Liver (tissue), 9 donors: ENCODE data around the gene MMP23B. TPM values are rescaled to one million over a fixed set of nuclear protein-coding genes. Genes with fewer than 3 reads are reported as not detected.

Experiments
- DNase-seq: peaks from one replicate; pipeline ENCODE4 v3.0.0-alpha.2; 2017; ENCODE audit warnings: low spot score
- H3K27ac ChIP-seq, 2 donors: one replicate each; pipeline ENCODE4 v1.7.0; 2013; ENCODE audit warnings: inconsistent platforms in 2 of 2, low read length in 2 of 2, control low read depth in 1 of 2, low read depth in 1 of 2, mild to moderate bottlenecking in 1 of 2
- H3K27me3 ChIP-seq, 4 donors: one replicate each; pipeline versions ENCODE4 v1.6.1 to v1.7.0; 2013; ENCODE audit warnings: low read length in 3 of 4, inconsistent platforms in 1 of 4, mild to moderate bottlenecking in 1 of 4, moderate library complexity in 1 of 4; ENCODE audit not compliant: control insufficient read depth in 4 of 4, insufficient read depth in 4 of 4
- H3K36me3 ChIP-seq, 4 donors: one replicate each; pipeline versions ENCODE4 v1.6.1 to v1.7.0; 2013; ENCODE audit warnings: low read length in 3 of 4, mild to moderate bottlenecking in 3 of 4, low read depth in 1 of 4, moderate library complexity in 1 of 4; ENCODE audit not compliant: control insufficient read depth in 4 of 4, insufficient read depth in 3 of 4
- H3K4me1 ChIP-seq, 4 donors: one replicate each; pipeline versions ENCODE4 v1.6.1 to v1.7.0; 2013; ENCODE audit warnings: low read length in 3 of 4, mild to moderate bottlenecking in 3 of 4, moderate library complexity in 1 of 4; ENCODE audit not compliant: control insufficient read depth in 4 of 4, insufficient read depth in 4 of 4
- H3K4me3 ChIP-seq, 3 donors: one replicate each; pipeline versions ENCODE4 v1.6.1 to v1.7.0; 2013; ENCODE audit warnings: low read length in 3 of 3, control low read depth in 1 of 3, low read depth in 1 of 3, mild to moderate bottlenecking in 1 of 3
- H3K9ac ChIP-seq, 2 donors: one replicate each; pipeline ENCODE4 v1.7.0; 2013; ENCODE audit warnings: low read length in 2 of 2, mild to moderate bottlenecking in 2 of 2, moderate library complexity in 2 of 2, control low read depth in 1 of 2, low read depth in 1 of 2
- H3K9me3 ChIP-seq, 4 donors: one replicate each; pipeline versions ENCODE4 v1.6.1 to v1.7.0; 2013; ENCODE audit warnings: low read length in 3 of 4; ENCODE audit not compliant: control insufficient read depth in 4 of 4
- ATF3 ChIP-seq: IDR thresholded peaks from 2 replicates; pipeline ENCODE4 v1.6.1; 2016; ENCODE audit warnings: antibody characterized with exemption
- CTCF ChIP-seq: fragments of 150-350 bp; IDR thresholded peaks from 2 replicates; pipeline ENCODE4 v1.5.1; 2017; ENCODE audit warnings: improper control_type of control experiment, low read depth, low read length; ENCODE audit not compliant: missing input control
- EGR1 ChIP-seq, 2 donors: IDR thresholded peaks; 2 replicates each; pipeline ENCODE4 v1.6.1; 2016 to 2018; ENCODE audit warnings: antibody characterized with exemption in 2 of 2, low read depth in 2 of 2
- FOXA1 ChIP-seq: IDR thresholded peaks from 2 replicates; pipeline ENCODE4 v1.6.1; 2016; ENCODE audit warnings: antibody characterized with exemption
- HNF4A ChIP-seq, 2 donors: conservative IDR thresholded peaks; 2 replicates each; pipeline ENCODE4 v1.6.1; 2016; ENCODE audit warnings: antibody characterized with exemption in 2 of 2, mild to moderate bottlenecking in 2 of 2
- HNF4G ChIP-seq: IDR thresholded peaks from 2 replicates; pipeline ENCODE4 v1.6.1; 2016; ENCODE audit warnings: antibody characterized with exemption
- JUND ChIP-seq, 2 donors: IDR thresholded peaks; 2 replicates each; pipeline ENCODE4 v1.6.1; 2016; ENCODE audit warnings: antibody characterized with exemption in 2 of 2
- MAX ChIP-seq: IDR thresholded peaks from 2 replicates; pipeline ENCODE4 v1.6.1; 2016; ENCODE audit warnings: antibody characterized with exemption
- REST ChIP-seq: IDR thresholded peaks from 2 replicates; pipeline ENCODE4 v1.6.1; 2016; ENCODE audit warnings: antibody characterized with exemption, mild to moderate bottlenecking
- RXRA ChIP-seq, 2 donors: IDR thresholded peaks; 2 replicates each; pipeline ENCODE4 v1.6.1; 2017 to 2018; ENCODE audit warnings: antibody characterized with exemption in 2 of 2, mild to moderate bottlenecking in 1 of 2
- SP1 ChIP-seq: IDR thresholded peaks from 2 replicates; pipeline ENCODE4 v1.6.1; 2018; ENCODE audit warnings: antibody characterized with exemption, mild to moderate bottlenecking
- YY1 ChIP-seq: IDR thresholded peaks from 2 replicates; pipeline ENCODE4 v1.6.1; 2016; ENCODE audit warnings: antibody characterized with exemption, mild to moderate bottlenecking
- ZBTB33 ChIP-seq: IDR thresholded peaks from 2 replicates; pipeline ENCODE4 v1.6.1; 2016; ENCODE audit warnings: antibody characterized with exemption
- WGBS: extraction: QIAGEN DNeasy Blood & Tissue Kit; methylation state at CpG from one replicate; pipeline ENCODE4 v1.1.7; 2013; 5-methylcytosine and 5-hydroxymethylcytosine counted together
- polyA plus RNA-seq, 2 donors: library from polyadenylated mRNA; stranded (reverse) in 1 of 2; unstranded in 1 of 2; fragments of 200-250 nt in 1 of 2; fragments of >200 nt in 1 of 2; fragmentation: Nextera tagmentation in 1 of 2; extraction: Ambion mirVana in 1 of 2; gene quantifications; one replicate each; pipeline versions ENCODE4 v1.2.1 to v1.2.3, GENCODE V29; 2013 to 2015
- total RNA-seq, 2 donors: library from RNA; depleted of rRNA; stranded (reverse); fragments of >200 nt; gene quantifications; one replicate each; pipeline ENCODE4 v1.2.3, GENCODE V29; 2014
- donor health status: healthy.
- donor health status: healthy.
- donor health status: healthy.
- donor health status: healthy.
- donor health status: healthy.

MMP23B gene
- total and polyA plus RNA-seq, 4 donors, result 0.92 to 4.2 (median 1.5) TPM

- TF ChIP-seq REST, result peak; percentile 14
These were observed 46.8 kb downstream of the MMP23B start (continued) for GRCh38 chr1:1678581-1679380.

GRCh38 chr1:1680031-1680911 lies 48.3 kb downstream of the MMP23B start:
- peaks cover 7 to 19% (median 14%) of the 10 kb centered on the region in 4 donors for H3K4me1 ChIP-seq
- TF ChIP-seq ATF3 (no peak), REST (no peak), YY1 (no peak), SP1 (no peak), HNF4A (conservative IDR thresholded peaks at IDR 0.05) (no peak), ZBTB33 (no peak), FOXA1 (no peak), EGR1 (IDR thresholded peaks at IDR 0.05; ENCODE audit: low read depth in 2 of 2) (no peak), MAX (no peak), JUND (IDR thresholded peaks at IDR 0.05) (no peak), CTCF (no peak), RXRA (IDR thresholded peaks at IDR 0.05) (no peak), HNF4G (no peak)
- no peak overlapping the region for H3K4me3 ChIP-seq
- no peak for DNase-seq
- H3K36me3 ChIP-seq, result peaks cover 0 to 3% (median 0%) of the 10 kb centered on the region in 4 donors
- H3K9ac ChIP-seq, result no peak overlapping the region
- WGBS, result 95% methylated on average over 32 of the region's 32 CpGs
- no peak overlapping the region for H3K27ac ChIP-seq
- H3K9me3 ChIP-seq, result no peaks in the 10 kb centered on the region
- H3K27me3 ChIP-seq, result no peaks in the 10 kb centered on the region
